K562 (cell line): Measurements from ENCODE around the gene IL4R. TPM values are rescaled to one million over a fixed set of nuclear protein-coding genes. Genes with fewer than 3 reads are reported as not detected.

Experiments
- ATAC-seq: fragments of 200-7000 bp; cut with Tn5 transposase; 3 replicates; pipeline ENCODE4 v1.9.1; 2020; ENCODE audit warnings: moderate library complexity
- BruUV-seq: library from RNA; stranded (reverse); fragments of 400-500 nt; replicated peaks from 2 replicates; lab custom pipeline; 2021; lab: Mats Ljungman, UMichigan
- CTCF ChIA-PET: fragments of 300-600 bp; formaldehyde crosslinking; extraction: SDS; loops from one replicate; lab custom pipeline; 2021; ENCODE audit warnings: low intra/inter-chr PET ratio; lab: Yijun Ruan, JAX
- POLR2A ChIA-PET: fragments of 300-600, 350-650 bp; sonication (Branson Sonifier 250); formaldehyde crosslinking; extraction: SDS; loops from one replicate; lab custom pipeline; 2021; ENCODE audit warnings: antibody characterized with exemption, inconsistent platforms; lab: Yijun Ruan, JAX
- DNase-seq, 4 experiments: peaks; one replicate each; pipeline versions ENCODE4 v3.0.0 to v3.0.0-alpha.2; 2011 to 2018; ENCODE audit warnings: low spot score in 3 of 4, mixed read lengths in 3 of 4; ENCODE audit errors: extremely low read depth in 1 of 4
- FAIRE-seq: peaks from 2 replicates; lab custom pipeline; 2011; peaks lifted over from hg19 to GRCh38; lab: Jason Lieb, UNC
- H2AFZ ChIP-seq: 2 replicates; pipeline ENCODE4 v1.6.0; 2011; ENCODE audit warnings: low read depth, low read length, control low read depth, inconsistent platforms
- H3K27ac ChIP-seq: fragments of 200-600 bp; 3 replicates; pipeline ENCODE4 v1.8.0; 2011; ENCODE audit warnings: low read depth, mild to moderate bottlenecking, control low read depth, inconsistent platforms, low read length, moderate library complexity, mixed read lengths; ENCODE audit errors: extremely low read depth
- H3K27me3 ChIP-seq, 2 experiments: fragments of 300-600 bp in 1 of 2; 2 replicates in 1 of 2; 3 replicates in 1 of 2; pipeline versions ENCODE4 v1.6.0 to v1.8.0; 2011; ENCODE audit warnings: inconsistent platforms in 2 of 2, low read length in 2 of 2, mild to moderate bottlenecking in 1 of 2, mixed read lengths in 1 of 2, moderate library complexity in 1 of 2; ENCODE audit not compliant: control insufficient read depth in 2 of 2, insufficient read depth in 2 of 2
- H3K36me3 ChIP-seq: fragments of 300-600 bp; 3 replicates; pipeline ENCODE4 v1.8.0; 2011; ENCODE audit warnings: mild to moderate bottlenecking, low read length, inconsistent platforms; ENCODE audit not compliant: control insufficient read depth, insufficient read depth
- H3K4me1 ChIP-seq, 2 experiments: fragments of 200-600 bp in 1 of 2; replicated peaks in 1 of 2; 2 replicates in 1 of 2; 3 replicates in 1 of 2; pipeline versions ENCODE4 v1.5.1 to v1.8.0; 2011; ENCODE audit warnings: inconsistent platforms in 2 of 2, low read length in 2 of 2, mild to moderate bottlenecking in 1 of 2, mixed read lengths in 1 of 2, moderate library complexity in 1 of 2; ENCODE audit not compliant: control insufficient read depth in 2 of 2, insufficient read depth in 2 of 2
- H3K4me2 ChIP-seq: 2 replicates; pipeline ENCODE4 v1.6.1; 2011; ENCODE audit warnings: low read length, control low read depth, inconsistent platforms, mixed read lengths; ENCODE audit not compliant: insufficient read depth
- H3K4me3 ChIP-seq: fragments of 200-600 bp; sonication (generic), shearing (Covaris generic); 2 replicates; pipeline ENCODE4 v1.5.1; 2016; ENCODE audit warnings: control low read depth, inconsistent platforms
- H3K79me2 ChIP-seq: fragments of 200-600 bp; 3 replicates; pipeline ENCODE4 v1.8.0; 2011; ENCODE audit warnings: low read length, inconsistent platforms; ENCODE audit not compliant: control insufficient read depth, insufficient read depth
- H3K9ac ChIP-seq, 2 experiments: 2 replicates each; pipeline versions ENCODE4 v1.6.0 to v1.6.1; 2011; ENCODE audit warnings: low read depth in 2 of 2, low read length in 2 of 2, control low read depth in 1 of 2, inconsistent platforms in 1 of 2, mild to moderate bottlenecking in 1 of 2, mixed read lengths in 1 of 2; ENCODE audit not compliant: insufficient read depth in 1 of 2
- H3K9me1 ChIP-seq: one replicate; pipeline ENCODE4 v1.6.0; 2011; ENCODE audit warnings: inconsistent platforms, mild to moderate bottlenecking, low read length, moderate library complexity; ENCODE audit not compliant: control insufficient read depth, insufficient read depth
- H3K9me3 ChIP-seq: replicated peaks from 2 replicates; pipeline ENCODE4 v1.5.1; 2011; ENCODE audit warnings: low read depth, low read length, inconsistent platforms; ENCODE audit not compliant: control insufficient read depth, insufficient read depth
- H4K20me1 ChIP-seq: replicated peaks from 2 replicates; pipeline ENCODE4 v1.6.1; 2011; ENCODE audit warnings: low read length, inconsistent platforms, mixed read lengths; ENCODE audit not compliant: control insufficient read depth, insufficient read depth
- PTBP1 ChIP-seq: fragments of 200-400 bp; formaldehyde crosslinking; IDR thresholded peaks from 2 replicates; pipeline ENCODE4 v1.6.1; 2017; ENCODE audit warnings: low read depth, low read length
- WGBS: fragments of 100-300 bp; shearing (Covaris generic); methylation state at CpG from one replicate; pipeline ENCODE4 v1.1.6; 2016; ENCODE audit warnings: low coverage, mixed read lengths; ENCODE audit not compliant: insufficient coverage; ENCODE audit errors: missing lambda C conversion rate; 5-methylcytosine and 5-hydroxymethylcytosine counted together
- in situ Hi-C: fragments of 300-500 bp; cut with MboI; formaldehyde crosslinking; loops from 4 replicates; pipeline ENCODE4 v1.15.0; 2018; ENCODE audit warnings: inconsistent platforms, mixed read lengths
- intact Hi-C: fragments of 100-400 bp; cut with micrococcal nuclease; formaldehyde crosslinking; loops from 2 replicates; pipeline ENCODE4 v1.14.2; 2022
- polyA plus RNA-seq, 8 experiments: library from polyadenylated mRNA; depleted of rRNA in 4 of 8; stranded (reverse) in 5 of 8; unstranded in 3 of 8; fragments of >200 nt; fragmentation: Nextera tagmentation in 2 of 8; fragmentation: Illumina TruSeq in 1 of 8; extraction: Ambion mirVana in 2 of 8; extraction: Trizol in 1 of 8; gene quantifications; 2 replicates each; pipeline versions ENCODE4 v1.2.1 to v1.2.3, GENCODE V29; 2011 to 2014; ENCODE audit warnings: inconsistent platforms in 1 of 8, missing spikeins in 1 of 8
- total RNA-seq, 7 experiments: library from RNA; depleted of rRNA in 6 of 7; stranded (reverse); fragments of >200 nt in 6 of 7; fragmentation: Illumina TruSeq in 2 of 7; extraction: Trizol in 2 of 7; gene quantifications; 2 replicates each; pipeline versions ENCODE4 v1.2.1 to v1.2.3, GENCODE V29; 2011 to 2021; ENCODE audit warnings: low replicate concordance in 1 of 7
- TF ChIP-seq, protein P1 (sequence below): IDR thresholded peaks from 2 replicates; pipeline ENCODE4 v1.6.1; 2012; ENCODE audit warnings: low read depth, low read length, improper control_type of control experiment, borderline replicate concordance

The IL4R gene
- total and polyA plus RNA-seq, 9 of the 15 experiments (the other 6 are each of a cell fraction or from before 2014, with no cell fraction given) = 0.17 to 5.8 (median 3.3) TPM

DNA sequence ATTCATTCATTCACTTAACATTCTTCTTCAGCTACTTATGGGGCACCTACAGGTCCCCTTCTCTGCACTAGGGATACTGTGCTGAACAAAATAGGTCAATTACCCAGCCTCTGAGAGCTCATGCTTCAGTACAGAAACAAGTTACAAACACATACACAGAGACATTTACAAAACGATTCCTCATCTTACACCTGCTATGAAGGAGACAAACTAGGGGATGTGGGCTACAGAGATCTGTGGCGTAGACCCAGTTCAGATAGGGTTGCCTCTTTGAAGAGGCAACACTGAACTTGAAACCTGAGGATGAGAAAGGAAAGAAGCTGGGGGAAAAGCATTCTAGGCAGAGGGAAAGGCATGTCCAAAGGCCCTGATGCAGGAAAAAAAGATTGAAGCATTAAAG, 93.4 kb downstream of the IL4R start:
- H3K27me3 ChIP-seq = peaks cover 26 to 38% of the 10 kb centered on the region in 2 experiments
- intact Hi-C loops = no loop called here
- ATAC-seq = no peak

More for the DNA sequence above, 93.4 kb downstream of the IL4R start:
- Histone ChIP-seq H3K4me1 (peaks cover 0 to 3% of the 10 kb centered on the region in 2 experiments; a peak in 3 of 5 replicates), H3K79me2 (no peaks in the 10 kb centered on the region), H3K27ac (no peak overlapping the region), H2AFZ (no peak overlapping the region), H3K4me2 (no peak overlapping the region), H3K36me3 (no peaks in the 10 kb centered on the region), H3K4me3 (no peak overlapping the region), H3K9ac (no peak overlapping the region), H3K9me3 (no peaks in the 10 kb centered on the region), H3K9me1 (peaks cover 2% of the 10 kb centered on the region), H4K20me1 (peaks cover 4% of the 10 kb centered on the region; the same call in 1 of the 2 replicates)
- in situ Hi-C loops = no loop called here
- DNase-seq (no peak), FAIRE-seq (no peak)
- POLR2A ChIA-PET = interaction anchor here (0.6 to 0.8 kb wide), 2 partner anchors 20 to 81 kb away, joined by 3 to 4 read pairs; no protein-coding TSS in a partner anchor
- 5% methylated on average over 2 of the region's 2 CpGs for WGBS
- TF ChIP-seq, protein P1, sequence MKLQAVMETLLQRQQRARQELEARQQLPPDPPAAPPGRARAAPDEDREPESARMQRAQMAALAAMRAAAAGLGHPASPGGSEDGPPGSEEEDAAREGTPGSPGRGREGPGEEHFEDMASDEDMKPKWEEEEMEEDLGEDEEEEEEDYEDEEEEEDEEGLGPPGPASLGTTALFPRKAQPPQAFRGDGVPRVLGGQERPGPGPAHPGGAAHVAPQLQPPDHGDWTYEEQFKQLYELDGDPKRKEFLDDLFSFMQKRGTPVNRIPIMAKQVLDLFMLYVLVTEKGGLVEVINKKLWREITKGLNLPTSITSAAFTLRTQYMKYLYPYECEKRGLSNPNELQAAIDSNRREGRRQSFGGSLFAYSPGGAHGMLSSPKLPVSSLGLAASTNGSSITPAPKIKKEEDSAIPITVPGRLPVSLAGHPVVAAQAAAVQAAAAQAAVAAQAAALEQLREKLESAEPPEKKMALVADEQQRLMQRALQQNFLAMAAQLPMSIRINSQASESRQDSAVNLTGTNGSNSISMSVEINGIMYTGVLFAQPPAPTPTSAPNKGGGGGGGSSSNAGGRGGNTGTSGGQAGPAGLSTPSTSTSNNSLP = no peak
- TF ChIP-seq PTBP1 = no peak
- BruUV-seq = no TSS peak
- CTCF ChIA-PET = no interaction called here
